Activated CD8-positive, alpha-beta memory T cell treated with anti-CD3 and anti-CD28 coated beads, Interleukin-2, amount 50 U/mL, for 48 hours (primary cell): ENCODE results near the gene KCNJ1.

Source experiments
- DNase-seq: peaks from one replicate; pipeline ENCODE4 v3.0.0-alpha.2; 2020

KCNJ1 gene

GRCh38 chr11:128867277-128867676 is at the start of gene KCNJ1:
TSS of gene KCNJ1 (minus strand) at chr11:128867296. CDS start at chr11:128840243, 27,053 bp downstream.
- peak; percentile 55 for DNase-seq

GRCh38 chr11:128916681-128917080 is 49.6 kb upstream of the KCNJ1 start:
- DNase-seq = no peak

GRCh38 chr11:128916037-128916572 is 49.0 kb upstream of the KCNJ1 start:
- no peak for DNase-seq

- no peak for DNase-seq
These were observed 48.0 kb upstream of the KCNJ1 start for GRCh38 chr11:128915149-128915521.

GRCh38 chr11:128914216-128915148 is 47.4 kb upstream of the KCNJ1 start:
- no peak for DNase-seq

GRCh38 chr11:128913806-128914205 is 46.7 kb upstream of the KCNJ1 start:
- no peak for DNase-seq

GRCh38 chr11:128911701-128912100 is 44.6 kb upstream of the KCNJ1 start:
- DNase-seq = no peak

GRCh38 chr11:128911239-128911638 is 44.1 kb upstream of the KCNJ1 start:
- no peak for DNase-seq

GRCh38 chr11:128910576-128910975 is 43.5 kb upstream of the KCNJ1 start:
- no peak for DNase-seq

GRCh38 chr11:128909438-128910125 is 42.5 kb upstream of the KCNJ1 start:
- DNase-seq = no peak

- no peak for DNase-seq
These were observed 41.5 kb upstream of the KCNJ1 start for GRCh38 chr11:128908391-128909246.

GRCh38 chr11:128907585-128907984 is 40.5 kb upstream of the KCNJ1 start:
- DNase-seq = no peak

- no peak for DNase-seq
These were observed 39.3 kb upstream of the KCNJ1 start for GRCh38 chr11:128906185-128907050.

GRCh38 chr11:128905345-128906184 is 38.5 kb upstream of the KCNJ1 start:
- peak; percentile 66 for DNase-seq

GRCh38 chr11:128904656-128905344 is 37.7 kb upstream of the KCNJ1 start:
- DNase-seq = no peak

- no peak for DNase-seq
These were observed 37.2 kb upstream of the KCNJ1 start for GRCh38 chr11:128904303-128904655.

GRCh38 chr11:128903248-128904061 is 36.4 kb upstream of the KCNJ1 start:
- no peak for DNase-seq

- no peak for DNase-seq
These were observed 35.5 kb upstream of the KCNJ1 start for GRCh38 chr11:128902515-128903066.
